Measurements from ENCODE around the gene DAP.
A peak's percentile ranks its signal among the peaks of the same experiment; 100 is the strongest.

The DAP gene

DNA sequence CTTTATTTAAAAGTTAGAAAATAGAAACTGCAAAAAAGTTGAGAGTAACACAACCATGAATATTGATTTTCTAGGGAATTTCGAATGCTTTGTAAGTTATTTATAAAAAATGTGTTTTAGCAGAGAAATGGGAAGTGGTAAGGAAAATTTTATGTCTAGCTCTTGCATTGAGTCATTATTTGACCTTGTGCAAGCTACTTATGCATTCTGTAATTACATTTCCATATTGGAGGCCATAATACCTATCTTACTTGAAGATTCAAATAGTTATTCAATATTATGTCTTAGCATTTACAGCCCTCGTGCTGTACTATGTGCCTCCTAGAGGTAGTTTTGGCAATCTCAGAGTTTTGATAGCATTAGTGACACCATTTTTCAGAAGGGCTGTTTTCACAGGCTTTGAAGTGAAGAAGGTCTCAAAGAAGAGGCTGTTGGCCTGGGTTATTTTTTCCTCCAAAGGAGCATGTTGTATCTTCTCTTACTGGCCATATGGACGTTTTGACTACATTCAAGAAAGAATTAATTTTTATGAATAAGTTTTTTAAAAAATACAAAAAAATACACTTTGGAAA, 7.4 kb upstream of the DAP start:
- Histone ChIP-seq H4K91ac (ENCODE audit: low read depth, low read length) (no peak overlapping the region), H3K14ac (ENCODE audit: low read length) (no peak overlapping the region), H3K27me3 (ENCODE audit: insufficient read depth, low read length) (no peaks in the 10 kb centered on the region), H3K4me2 (ENCODE audit: low read length) (no peak overlapping the region), H2AK5ac (ENCODE audit: low read length) (no peak overlapping the region), H3K79me1 (ENCODE audit: low read length) (no peaks in the 10 kb centered on the region), H3K27ac (ENCODE audit: low read depth, low read length) (no peak overlapping the region), H3K18ac (ENCODE audit: low read length) (no peak overlapping the region), H3K4ac (ENCODE audit: low read depth, low read length) (no peak overlapping the region), H3K36me3 (ENCODE audit: control insufficient read depth in 1 of 2, insufficient read depth in 2 of 2, low read length in 2 of 2) (no peaks in the 10 kb centered on the region), H3K4me1 (ENCODE audit: control insufficient read depth in 1 of 2, insufficient read depth in 2 of 2, low read length in 2 of 2) (peaks cover 0 to 7% of the 10 kb centered on the region in 2 experiments), H3K9ac (ENCODE audit: low read length) (no peak overlapping the region), H3K9me3 (ENCODE audit: insufficient read depth, low read depth, low read length) (no peaks in the 10 kb centered on the region), H2BK5ac (ENCODE audit: low read depth, low read length, poor library complexity) (no peak overlapping the region), H4K12ac (ENCODE audit: low read depth, low read length) (no peak overlapping the region), H3K79me2 (ENCODE audit: control insufficient read depth, insufficient read depth, low read length, poor library complexity) (no peaks in the 10 kb centered on the region), H3K4me3 (ENCODE audit: low read depth, low read length) (no peak overlapping the region), H3K23ac (ENCODE audit: low read length) (no peak overlapping the region), H2BK12ac (ENCODE audit: low read length) (no peak overlapping the region), H2BK120ac (ENCODE audit: insufficient read depth, low read length, poor library complexity) (no peak overlapping the region), H2AFZ (ENCODE audit: insufficient read depth, low read length, poor library complexity) (no peak overlapping the region), H4K8ac (ENCODE audit: low read depth, low read length) (no peak overlapping the region)
- DNase-seq = no peak
- WGBS (ENCODE audit: extremely low coverage, insufficient coverage, insufficient read length) = no CpG with 5 or more reads among the region's 3 CpGs

DNA sequence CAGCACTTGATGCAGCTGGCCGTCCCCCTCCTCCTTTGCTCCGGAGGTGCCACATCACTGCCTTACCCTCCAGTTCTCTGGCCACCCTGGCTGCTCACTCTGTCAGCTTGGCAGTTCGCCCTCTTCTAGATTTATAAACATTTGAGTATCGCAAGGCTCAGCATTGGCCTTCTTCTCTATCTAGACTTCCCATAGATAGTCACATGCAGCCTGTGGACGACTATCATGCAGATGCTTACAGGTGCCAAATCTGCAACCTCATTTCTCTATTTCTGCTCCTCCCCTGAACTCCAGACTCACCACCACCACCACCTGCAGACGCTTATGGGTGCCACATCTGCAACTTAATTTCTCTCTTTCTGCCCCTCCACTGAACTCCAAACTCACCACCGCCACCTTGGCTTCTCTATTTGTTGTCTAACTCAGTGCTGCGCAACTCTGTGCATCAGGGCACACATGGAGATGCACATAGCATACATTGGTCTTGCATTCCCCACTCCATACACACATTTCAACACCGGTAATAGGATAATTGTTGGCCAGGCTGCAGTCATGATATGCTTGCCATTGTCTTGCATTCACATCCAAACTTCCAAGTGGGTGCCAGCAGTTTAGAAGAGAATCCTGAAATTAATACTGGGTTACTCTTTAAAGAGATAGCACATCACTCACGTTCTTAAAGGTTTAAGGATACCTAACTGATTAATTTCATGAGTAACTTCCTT, 1.9 kb upstream of the DAP start:
- H3K27ac ChIP-seq (ENCODE audit: low read depth, low read length) = peak overlapping the region; percentile 98
- no peak overlapping the region for H2BK12ac ChIP-seq (ENCODE audit: low read length)
- H2BK120ac ChIP-seq (ENCODE audit: insufficient read depth, low read length, poor library complexity) = no peak overlapping the region
- no peak overlapping the region for H3K23ac ChIP-seq (ENCODE audit: low read length)
- H3K4me2 ChIP-seq (ENCODE audit: low read length) = no peak overlapping the region
- H3K9ac ChIP-seq (ENCODE audit: low read length) = no peak overlapping the region
- DNase-seq = peak; percentile 84 to 95
- no peak overlapping the region for H3K18ac ChIP-seq (ENCODE audit: low read length)
- no peaks in the 10 kb centered on the region for H3K9me3 ChIP-seq (ENCODE audit: insufficient read depth, low read depth, low read length)
- no CpG with 5 or more reads among the region's 10 CpGs for WGBS (ENCODE audit: extremely low coverage, insufficient coverage, insufficient read length)
- H2AK5ac ChIP-seq (ENCODE audit: low read length) = no peak overlapping the region
- peaks cover 22% of the 10 kb centered on the region for H3K79me1 ChIP-seq (ENCODE audit: low read length)
- no peak overlapping the region for H4K8ac ChIP-seq (ENCODE audit: low read depth, low read length)
- H3K14ac ChIP-seq (ENCODE audit: low read length) = no peak overlapping the region
- no peak overlapping the region for H3K4ac ChIP-seq (ENCODE audit: low read depth, low read length)
- H3K79me2 ChIP-seq (ENCODE audit: control insufficient read depth, insufficient read depth, low read length, poor library complexity) = peaks cover 17% of the 10 kb centered on the region
- H3K4me1 ChIP-seq (ENCODE audit: control insufficient read depth in 1 of 2, insufficient read depth in 2 of 2, low read length in 2 of 2) = peaks cover 19 to 24% of the 10 kb centered on the region in 2 experiments
- H4K91ac ChIP-seq (ENCODE audit: low read depth, low read length) = no peak overlapping the region
- no peak overlapping the region for H2BK5ac ChIP-seq (ENCODE audit: low read depth, low read length, poor library complexity)
- no peaks in the 10 kb centered on the region for H3K27me3 ChIP-seq (ENCODE audit: insufficient read depth, low read length)
- H3K4me3 ChIP-seq (ENCODE audit: low read depth, low read length) = no peak overlapping the region
- no peak overlapping the region for H2AFZ ChIP-seq (ENCODE audit: insufficient read depth, low read length, poor library complexity)
- H4K12ac ChIP-seq (ENCODE audit: low read depth, low read length) = no peak overlapping the region
- H3K36me3 ChIP-seq (ENCODE audit: control insufficient read depth in 1 of 2, insufficient read depth in 2 of 2, low read length in 2 of 2) = peaks cover 3 to 4% of the 10 kb centered on the region in 2 experiments

DNA sequence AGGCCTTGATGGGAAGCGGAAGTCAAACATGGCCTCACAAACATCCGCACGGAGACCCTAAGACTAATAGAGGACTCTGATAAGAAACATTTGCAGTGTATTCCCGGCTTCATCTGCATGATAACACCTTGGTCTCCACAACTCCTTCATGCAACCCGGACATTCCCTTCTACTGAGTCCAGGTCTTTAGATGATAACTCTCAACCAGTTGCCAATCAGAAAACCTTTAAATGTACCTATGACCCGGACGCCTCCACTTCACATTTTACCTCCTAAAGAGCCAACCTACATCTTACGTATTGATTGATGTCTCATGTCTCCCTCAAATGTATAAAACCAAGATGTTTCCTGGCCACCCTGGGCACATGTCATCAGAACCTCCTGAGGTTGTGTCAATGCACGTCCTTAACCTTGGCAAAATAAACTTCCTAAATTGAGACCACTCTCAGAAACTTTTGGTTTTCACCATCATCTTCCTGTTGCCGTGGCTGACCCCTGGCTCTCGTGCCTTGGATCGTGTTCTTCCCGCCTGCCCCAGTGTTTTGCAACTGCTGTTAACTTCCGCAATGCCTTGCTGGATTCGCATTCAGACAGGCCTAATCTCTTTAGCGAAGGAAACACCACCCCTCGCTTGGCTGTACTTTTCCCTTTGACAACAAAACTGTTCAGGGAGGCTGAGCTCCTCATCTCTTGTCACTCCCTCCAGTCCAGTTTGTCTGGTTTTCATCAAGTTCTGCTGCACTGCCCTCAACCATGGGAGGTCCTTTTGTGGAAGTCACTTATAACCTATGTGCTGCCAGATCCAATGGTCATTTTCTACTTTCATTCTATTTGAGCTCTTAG, 1.1 kb upstream of the DAP start:
- no peak overlapping the region for H3K4me3 ChIP-seq (ENCODE audit: low read depth, low read length)

DNA sequence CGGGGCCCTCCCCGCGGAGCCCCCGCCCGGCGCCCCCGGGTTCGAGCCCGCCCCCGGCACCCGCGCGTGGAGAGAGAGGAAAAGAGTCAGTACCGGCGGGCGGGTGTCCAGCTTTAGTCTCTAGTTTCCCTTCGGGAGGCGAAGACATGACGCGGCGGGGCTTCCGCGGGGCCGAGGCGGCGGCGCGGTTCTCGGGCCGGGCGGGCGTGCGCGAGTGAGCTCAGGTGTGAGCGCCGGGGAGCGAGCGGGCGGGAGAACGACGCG, 181 bp downstream of the DAP start:
- Histone ChIP-seq H3K36me3 (ENCODE audit: control insufficient read depth in 1 of 2, insufficient read depth in 2 of 2, low read length in 2 of 2) (peaks cover 3 to 12% of the 10 kb centered on the region in 2 experiments), H4K12ac (ENCODE audit: low read depth, low read length) (peak overlapping the region; percentile 67), H3K27ac (ENCODE audit: low read depth, low read length) (peak overlapping the region; percentile 72), H3K27me3 (ENCODE audit: insufficient read depth, low read length) (no peaks in the 10 kb centered on the region), H3K14ac (ENCODE audit: low read length) (peak overlapping the region; percentile 90), H3K4ac (ENCODE audit: low read depth, low read length) (peak overlapping the region; percentile 85), H4K91ac (ENCODE audit: low read depth, low read length) (peak overlapping the region; percentile 88), H3K79me1 (ENCODE audit: low read length) (peaks cover 22% of the 10 kb centered on the region), H3K4me2 (ENCODE audit: low read length) (peak overlapping the region; percentile 55), H2AK5ac (ENCODE audit: low read length) (no peak overlapping the region), H2AFZ (ENCODE audit: insufficient read depth, low read length, poor library complexity) (no peak overlapping the region), H3K4me3 (ENCODE audit: low read depth, low read length) (peak overlapping the region; percentile 93), H3K9me3 (ENCODE audit: insufficient read depth, low read depth, low read length) (no peaks in the 10 kb centered on the region), H3K18ac (ENCODE audit: low read length) (peak overlapping the region; percentile 91), H3K79me2 (ENCODE audit: control insufficient read depth, insufficient read depth, low read length, poor library complexity) (peaks cover 19% of the 10 kb centered on the region), H2BK120ac (ENCODE audit: insufficient read depth, low read length, poor library complexity) (peak overlapping the region; percentile 93), H3K23ac (ENCODE audit: low read length) (no peak overlapping the region), H3K9ac (ENCODE audit: low read length) (peak overlapping the region; percentile 28), H4K8ac (ENCODE audit: low read depth, low read length) (peak overlapping the region; percentile 92), H2BK12ac (ENCODE audit: low read length) (no peak overlapping the region), H3K4me1 (ENCODE audit: control insufficient read depth in 1 of 2, insufficient read depth in 2 of 2, low read length in 2 of 2) (peaks cover 19 to 26% of the 10 kb centered on the region in 2 experiments), H2BK5ac (ENCODE audit: low read depth, low read length, poor library complexity) (peak overlapping the region; percentile 93)
- WGBS (ENCODE audit: extremely low coverage, insufficient coverage, insufficient read length) = no CpG with 5 or more reads among the region's 42 CpGs
- DNase-seq = no peak

More for the DNA sequence above, 1.1 kb upstream of the DAP start:
- Histone ChIP-seq H2AK5ac (ENCODE audit: low read length) (peak overlapping the region; percentile 60), H2BK12ac (ENCODE audit: low read length) (peak overlapping the region; percentile 80), H3K4ac (ENCODE audit: low read depth, low read length) (peak overlapping the region; percentile 93), H2BK5ac (ENCODE audit: low read depth, low read length, poor library complexity) (peak overlapping the region; percentile 95), H3K9ac (ENCODE audit: low read length) (no peak overlapping the region), H3K79me2 (ENCODE audit: control insufficient read depth, insufficient read depth, low read length, poor library complexity) (peaks cover 19% of the 10 kb centered on the region), H3K14ac (ENCODE audit: low read length) (peak overlapping the region; percentile 99), H3K18ac (ENCODE audit: low read length) (peak overlapping the region; percentile 96), H2BK120ac (ENCODE audit: insufficient read depth, low read length, poor library complexity) (peak overlapping the region; percentile 98), H4K91ac (ENCODE audit: low read depth, low read length) (peak overlapping the region; percentile 99), H4K12ac (ENCODE audit: low read depth, low read length) (peak overlapping the region; percentile 93), H4K8ac (ENCODE audit: low read depth, low read length) (peak overlapping the region; percentile 100), H3K79me1 (ENCODE audit: low read length) (peaks cover 22% of the 10 kb centered on the region), H3K27me3 (ENCODE audit: insufficient read depth, low read length) (no peaks in the 10 kb centered on the region), H3K9me3 (ENCODE audit: insufficient read depth, low read depth, low read length) (no peaks in the 10 kb centered on the region), H3K36me3 (ENCODE audit: control insufficient read depth in 1 of 2, insufficient read depth in 2 of 2, low read length in 2 of 2) (peaks cover 3 to 9% of the 10 kb centered on the region in 2 experiments), H3K23ac (ENCODE audit: low read length) (no peak overlapping the region), H3K4me2 (ENCODE audit: low read length) (peak overlapping the region; percentile 89), H3K27ac (ENCODE audit: low read depth, low read length) (peak overlapping the region; percentile 98), H3K4me1 (ENCODE audit: control insufficient read depth in 1 of 2, insufficient read depth in 2 of 2, low read length in 2 of 2) (peaks cover 19 to 26% of the 10 kb centered on the region in 2 experiments), H2AFZ (ENCODE audit: insufficient read depth, low read length, poor library complexity) (peak overlapping the region; percentile 33)
- WGBS (ENCODE audit: extremely low coverage, insufficient coverage, insufficient read length) = no CpG with 5 or more reads among the region's 17 CpGs
- peak; percentile 82 to 93 for DNase-seq

Measured in trophoblast cell (in vitro differentiated cells and primary cell).